Gastrocnemius medialis (tissue), 4 donors: Measurements from ENCODE around the gene PRXL2C. TPM values are rescaled to one million over a fixed set of nuclear protein-coding genes. Genes with fewer than 3 reads are reported as not detected.

Experiments used
- ATAC-seq, 2 donors: fragments of 150-250 bp; one replicate each; pipeline ENCODE4 v1.9.1; 2016
- DNase-seq, 2 donors: peaks; one replicate each; pipeline ENCODE4 v3.0.0-alpha.2; 2019
- H3K27ac ChIP-seq, 4 donors: fragments of 200-600 bp; sonication (generic); 1 replicate in 1 of 4; 2 replicates in 3 of 4; pipeline ENCODE4 v1.5.1; 2016 to 2018; ENCODE audit warnings: mild to moderate bottlenecking in 2 of 4, moderate library complexity in 1 of 4
- H3K27me3 ChIP-seq, 3 donors: fragments of 200-600 bp; sonication (generic) in 2 of 3; 1 replicate in 1 of 3; 2 replicates in 2 of 3; pipeline versions ENCODE4 v1.5.1 to v1.6.0; 2016 to 2019; ENCODE audit warnings: mild to moderate bottlenecking in 1 of 3, moderate library complexity in 1 of 3
- H3K36me3 ChIP-seq, 2 donors: fragments of 200-600 bp; sonication (generic) in 1 of 2; one replicate each; pipeline ENCODE4 v1.5.1; 2017 to 2018
- H3K4me1 ChIP-seq, 2 donors: fragments of 200-600 bp; sonication (generic) in 1 of 2; one replicate each; pipeline ENCODE4 v1.5.1; 2016 to 2017; ENCODE audit warnings: mild to moderate bottlenecking in 2 of 2
- H3K4me3 ChIP-seq, 4 donors: fragments of 200-600 bp; sonication (generic) in 3 of 4; 1 replicate in 1 of 4; 2 replicates in 3 of 4; pipeline ENCODE4 v1.5.1; 2016 to 2019; ENCODE audit warnings: mild to moderate bottlenecking in 2 of 4
- H3K9me3 ChIP-seq, 3 donors: fragments of 200-600 bp; sonication (generic) in 2 of 3; 1 replicate in 1 of 3; 2 replicates in 2 of 3; pipeline ENCODE4 v1.5.1; 2016 to 2019
- CTCF ChIP-seq, 5 experiments: fragments of 450-650 bp in 3 of 5; fragments of 200-600 bp in 2 of 5; sonication (generic) in 2 of 5; IDR thresholded peaks in 4 of 5; conservative IDR thresholded peaks in 1 of 5; 1 replicate in 4 of 5; 2 replicates in 1 of 5; pipeline ENCODE4 v1.5.1; 2016 to 2019; ENCODE audit warnings: antibody characterized with exemption in 5 of 5, mild to moderate bottlenecking in 3 of 5, moderate library complexity in 3 of 5
- POLR2A ChIP-seq, 2 donors: fragments of 450-650 bp; IDR thresholded peaks; one replicate each; pipeline ENCODE4 v1.6.1; 2017; ENCODE audit warnings: antibody characterized with exemption in 2 of 2, mild to moderate bottlenecking in 2 of 2, moderate library complexity in 2 of 2
- in situ Hi-C, 4 donors: fragments of 200-750 bp; cut with MboI; loops; one replicate each; pipeline versions ENCODE4 v1.15.0 to v1.8.0; 2017; ENCODE audit warnings: low sequenced_read_pairs in 4 of 4
- intact Hi-C: fragments of 100-400 bp; cut with DNase I; formaldehyde crosslinking; loops from one replicate; pipeline ENCODE4 v1.15.1; 2023; ENCODE audit warnings: low total_unique reads
- total RNA-seq, 4 donors: library from RNA; depleted of rRNA; stranded (reverse); fragments of >200 nt; gene quantifications; one replicate each; pipeline versions ENCODE4 v1.1.0 to v1.2.3, GENCODE V29; 2016

Gene PRXL2C
- total RNA-seq, 4 donors from 2014 or later: 16.9 to 29.4 (median 23.8) TPM

- Histone ChIP-seq H3K4me1 (peaks cover 34 to 52% of the 10 kb centered on the region in 2 donors), H3K9me3 (no peaks in the 10 kb centered on the region), H3K4me3 (no peak overlapping the region), H3K27ac (no peak overlapping the region), H3K27me3 (no peaks in the 10 kb centered on the region), H3K36me3 (peaks cover 0 to 5% of the 10 kb centered on the region in 2 donors)
- in situ Hi-C loops: loop anchor here in 2 of 4 donors (10.0 to 25.0 kb wide), 2 partner anchors 47 to 314 kb away; no protein-coding TSS in a partner anchor
- TF ChIP-seq CTCF (IDR thresholded peaks at IDR 0.05 in 4 of 5, conservative IDR thresholded peaks at IDR 0.05 in 1 of 5): no peak
- no peak for TF ChIP-seq POLR2A (IDR thresholded peaks at IDR 0.05)
- no peak for DNase-seq
- no peak for ATAC-seq
- intact Hi-C loops: loop anchor here (10.0 kb wide), 1 partner anchor 87 kb away; no protein-coding TSS in a partner anchor
Measured at GRCh38 chr9:96651626-96652025, 3.5 kb downstream of the PRXL2C start.

GRCh38 chr9:96649620-96650324, 5.3 kb downstream of the PRXL2C start:
- H3K4me3 ChIP-seq: no peak overlapping the region
- H3K27ac ChIP-seq: peak overlapping the region; percentile 81 to 91 (median 86)
- TF ChIP-seq CTCF (IDR thresholded peaks at IDR 0.05 in 4 of 5, conservative IDR thresholded peaks at IDR 0.05 in 1 of 5) (no peak), POLR2A (IDR thresholded peaks at IDR 0.05) (no peak)
- intact Hi-C loops: loop anchor here (10.0 kb wide), 1 partner anchor 85 kb away; no protein-coding TSS in a partner anchor
- no peaks in the 10 kb centered on the region for H3K9me3 ChIP-seq
- peak; percentile 13 to 50 for DNase-seq
- peaks cover 0 to 12% of the 10 kb centered on the region in 2 donors for H3K36me3 ChIP-seq
- peak; percentile 66 to 70 for ATAC-seq
- in situ Hi-C loops: loop anchor here in 2 of 4 donors (10.0 to 25.0 kb wide), 2 partner anchors 45 to 312 kb away; no protein-coding TSS in a partner anchor
- H3K27me3 ChIP-seq: no peaks in the 10 kb centered on the region
- peaks cover 44 to 58% of the 10 kb centered on the region in 2 donors for H3K4me1 ChIP-seq

GRCh38 chr9:96646081-96646991, 8.8 kb downstream of the PRXL2C start:
- Histone ChIP-seq H3K27me3 (no peaks in the 10 kb centered on the region), H3K9me3 (no peaks in the 10 kb centered on the region), H3K4me1 (peaks cover 36 to 45% of the 10 kb centered on the region in 2 donors), H3K36me3 (peaks cover 0 to 34% of the 10 kb centered on the region in 2 donors), H3K4me3 (peak overlapping the region; percentile 1 to 33 (median 13)), H3K27ac (peak overlapping the region; percentile 81 to 91 (median 86))
- intact Hi-C loops (loop anchor here (1.0 kb wide), 2 partner anchors 28 to 43 kb away; no protein-coding TSS in a partner anchor), in situ Hi-C loops (no loop called here)
- peak; percentile 89 to 90 for ATAC-seq
- TF ChIP-seq POLR2A (IDR thresholded peaks at IDR 0.05) (no peak), CTCF (IDR thresholded peaks at IDR 0.05 in 4 of 5, conservative IDR thresholded peaks at IDR 0.05 in 1 of 5) (no peak)
- peak; percentile 72 to 92 for DNase-seq

- ATAC-seq (no peak), DNase-seq (no peak)
- in situ Hi-C loops (no loop called here), intact Hi-C loops (no loop called here)
- Histone ChIP-seq H3K4me1 (peaks cover 24 to 28% of the 10 kb centered on the region in 2 donors), H3K9me3 (no peaks in the 10 kb centered on the region), H3K27me3 (no peaks in the 10 kb centered on the region), H3K27ac (no peak overlapping the region), H3K4me3 (no peak overlapping the region), H3K36me3 (peaks cover 0 to 36% of the 10 kb centered on the region in 2 donors)
- TF ChIP-seq CTCF (IDR thresholded peaks at IDR 0.05 in 4 of 5, conservative IDR thresholded peaks at IDR 0.05 in 1 of 5) (no peak), POLR2A (IDR thresholded peaks at IDR 0.05) (no peak)
Measured at GRCh38 chr9:96644137-96644536, 11.0 kb downstream of the PRXL2C start.
